H1 (cell line): ENCODE data around the gene COLEC12. TPM values are rescaled to one million over a fixed set of nuclear protein-coding genes. Genes with fewer than 3 reads are reported as not detected.

Experiments used
- CTCF ChIA-PET: fragments of 300-600 bp; sonication (Branson Sonifier 250); formaldehyde crosslinking; loops from one replicate; lab custom pipeline; 2021; ENCODE audit not compliant: partially characterized antibody; lab: Charles Lee
- POLR2A ChIA-PET: fragments of 300-600 bp; sonication (Branson Sonifier 250); formaldehyde crosslinking; loops from one replicate; lab custom pipeline; 2021; ENCODE audit warnings: inconsistent platforms; ENCODE audit not compliant: partially characterized antibody; lab: Charles Lee
- DNase-seq, 2 experiments: peaks; one replicate each; pipeline versions ENCODE4 v3.0.0 to v3.0.0-alpha.2; 2010 to 2022; ENCODE audit warnings: low spot score in 2 of 2, low read depth in 1 of 2, mixed read lengths in 1 of 2
- FAIRE-seq: peaks from 2 replicates; lab custom pipeline; 2011; peaks lifted over from hg19 to GRCh38; lab: Jason Lieb, UNC
- H2AFZ ChIP-seq: 2 replicates; pipeline ENCODE4 v1.8.1; 2012; ENCODE audit warnings: low read length, inconsistent platforms
- H2AK5ac ChIP-seq: 2 replicates; pipeline ENCODE4 v1.6.1; 2013; ENCODE audit warnings: low read depth, low read length
- H2BK120ac ChIP-seq: replicated peaks from 2 replicates; pipeline ENCODE3; 2013; ENCODE audit warnings: low read depth, low read length, inconsistent platforms
- H2BK12ac ChIP-seq: 2 replicates; pipeline ENCODE4 v1.6.1; 2013; ENCODE audit warnings: low read depth, low read length
- H2BK15ac ChIP-seq: 2 replicates; pipeline ENCODE4 v1.6.1; 2013; ENCODE audit warnings: low read length
- H2BK20ac ChIP-seq: 2 replicates; pipeline ENCODE4 v1.6.1; 2013; ENCODE audit warnings: low read length
- H2BK5ac ChIP-seq: 2 replicates; pipeline ENCODE4 v1.6.1; 2013; ENCODE audit warnings: low read depth, low read length
- H3K14ac ChIP-seq: 2 replicates; pipeline ENCODE4 v1.6.1; 2013; ENCODE audit warnings: inconsistent platforms; ENCODE audit not compliant: insufficient read length
- H3K18ac ChIP-seq: 2 replicates; pipeline ENCODE4 v1.6.1; 2013; ENCODE audit warnings: low read length; ENCODE audit errors: extremely low read depth
- H3K23ac ChIP-seq: 2 replicates; pipeline ENCODE4 v1.6.1; 2013; ENCODE audit warnings: inconsistent platforms; ENCODE audit not compliant: insufficient read length
- H3K23me2 ChIP-seq: 2 replicates; pipeline ENCODE4 v1.6.1; 2013; ENCODE audit warnings: low read depth, low read length
- H3K27ac ChIP-seq: 2 replicates; pipeline ENCODE4 v1.6.1; 2011; ENCODE audit warnings: low read depth, low read length, inconsistent platforms
- H3K27me3 ChIP-seq, 4 experiments: replicated peaks in 1 of 4; 1 replicate in 1 of 4; 2 replicates in 3 of 4; pipeline versions ENCODE4 v1.6.1 to v1.8.1; 2011 to 2013; ENCODE audit warnings: low read length in 3 of 4, mild to moderate bottlenecking in 3 of 4, inconsistent platforms in 2 of 4, mixed read lengths in 2 of 4, moderate library complexity in 1 of 4; ENCODE audit not compliant: control insufficient read depth in 3 of 4, insufficient read depth in 3 of 4; ENCODE audit errors: extremely low read depth in 1 of 4
- H3K36me3 ChIP-seq, 4 experiments: 2 replicates each; pipeline versions ENCODE4 v1.6.1 to v1.8.1; 2011 to 2013; ENCODE audit warnings: mild to moderate bottlenecking in 4 of 4, low read length in 3 of 4, moderate library complexity in 2 of 4, control low read depth in 1 of 4, inconsistent platforms in 1 of 4; ENCODE audit not compliant: insufficient read depth in 4 of 4, control insufficient read depth in 2 of 4
- H3K4ac ChIP-seq: replicated peaks from 2 replicates; pipeline ENCODE3; 2013; ENCODE audit warnings: low read length, low read depth, mixed read lengths, inconsistent platforms; ENCODE audit not compliant: insufficient read length
- H3K4me1 ChIP-seq, 4 experiments: replicated peaks in 1 of 4; 1 replicate in 1 of 4; 2 replicates in 3 of 4; pipeline versions ENCODE4 v1.6.1 to v1.8.1; 2011 to 2013; ENCODE audit warnings: low read length in 3 of 4, inconsistent platforms in 2 of 4, mixed read lengths in 1 of 4; ENCODE audit not compliant: insufficient read depth in 4 of 4, control insufficient read depth in 3 of 4
- H3K4me2 ChIP-seq, 2 experiments: 2 replicates each; pipeline versions ENCODE4 v1.6.1 to v1.8.1; 2011 to 2013; ENCODE audit warnings: low read depth in 2 of 2, low read length in 2 of 2, control low read depth in 1 of 2, inconsistent platforms in 1 of 2, mild to moderate bottlenecking in 1 of 2; ENCODE audit not compliant: insufficient read depth in 1 of 2
- H3K4me3 ChIP-seq, 4 experiments: fragments of 200-600, 300-600 bp in 1 of 4; sonication (generic), shearing (Covaris generic), sonication (Bioruptor Twin) in 1 of 4; 2 replicates each; pipeline versions ENCODE4 v1.5.1 to v1.8.1; 2011 to 2016; ENCODE audit warnings: low read length in 4 of 4, low read depth in 3 of 4, control low read depth in 2 of 4, inconsistent platforms in 2 of 4, mild to moderate bottlenecking in 2 of 4, mixed read lengths in 1 of 4, moderate library complexity in 1 of 4; ENCODE audit not compliant: insufficient read depth in 2 of 4; ENCODE audit errors: extremely low read depth in 1 of 4
- H3K56ac ChIP-seq: replicated peaks from 2 replicates; pipeline ENCODE3; 2013; ENCODE audit warnings: low read depth, mild to moderate bottlenecking, mixed read lengths, low read length, inconsistent platforms; ENCODE audit not compliant: insufficient read length
- H3K79me1 ChIP-seq: 2 replicates; pipeline ENCODE4 v1.6.1; 2013; ENCODE audit warnings: low read depth, low read length, control low read depth
- H3K79me2 ChIP-seq, 2 experiments: 2 replicates each; pipeline versions ENCODE4 v1.6.1 to v1.8.1; 2012 to 2013; ENCODE audit warnings: low read length in 2 of 2, mild to moderate bottlenecking in 2 of 2, inconsistent platforms in 1 of 2; ENCODE audit not compliant: insufficient read depth in 2 of 2, control insufficient read depth in 1 of 2
- H3K9ac ChIP-seq, 4 experiments: replicated peaks in 1 of 4; 1 replicate in 1 of 4; 2 replicates in 3 of 4; pipeline versions ENCODE4 v1.6.1 to v1.8.1; 2011 to 2013; ENCODE audit warnings: low read depth in 3 of 4, low read length in 3 of 4, control low read depth in 2 of 4, mild to moderate bottlenecking in 2 of 4, moderate library complexity in 2 of 4, inconsistent platforms in 1 of 4; ENCODE audit errors: extremely low read depth in 1 of 4
- H3K9me3 ChIP-seq, 2 experiments: 2 replicates each; pipeline versions ENCODE4 v1.6.1 to v1.8.1; 2012 to 2013; ENCODE audit warnings: mild to moderate bottlenecking in 2 of 2, moderate library complexity in 2 of 2, control low read depth in 1 of 2, inconsistent platforms in 1 of 2, low read depth in 1 of 2, low read length in 1 of 2, mixed read lengths in 1 of 2; ENCODE audit not compliant: insufficient read depth in 2 of 2
- H4K20me1 ChIP-seq, 2 experiments: replicated peaks in 1 of 2; 2 replicates each; pipeline versions ENCODE3 to v1.8.1; 2011 to 2013; ENCODE audit warnings: inconsistent platforms in 2 of 2, low read length in 2 of 2, mild to moderate bottlenecking in 1 of 2; ENCODE audit not compliant: insufficient read depth in 2 of 2, control insufficient read depth in 1 of 2
- H4K5ac ChIP-seq: 2 replicates; pipeline ENCODE4 v1.6.1; 2013; ENCODE audit warnings: low read length, low read depth, mixed read lengths, inconsistent platforms; ENCODE audit not compliant: insufficient read length
- H4K8ac ChIP-seq: 2 replicates; pipeline ENCODE4 v1.8.0; 2013; ENCODE audit warnings: mild to moderate bottlenecking, moderate library complexity, low read length, inconsistent platforms; ENCODE audit not compliant: insufficient read depth; ENCODE audit errors: extremely low read depth
- H4K91ac ChIP-seq: replicated peaks from 2 replicates; pipeline ENCODE3; 2013; ENCODE audit warnings: low read length, mixed read lengths, inconsistent platforms; ENCODE audit not compliant: insufficient read length
- HDAC6 ChIP-seq: IDR thresholded peaks from one replicate; pipeline ENCODE4 v1.7.1; 2012; ENCODE audit warnings: low read depth, mild to moderate bottlenecking, inconsistent platforms, low read length, moderate library complexity
- SP2 ChIP-seq: IDR thresholded peaks from 2 replicates; pipeline ENCODE4 v1.6.1; 2012; ENCODE audit warnings: mild to moderate bottlenecking, low read length, inconsistent platforms
- WGBS, 2 experiments: shearing (Covaris generic) in 1 of 2; methylation state at CpG; one replicate each; pipeline versions ENCODE4 v1.1.6 to v1.1.7; 2013 to 2015; ENCODE audit warnings: low lambda C conversion rate in 2 of 2, mixed read lengths in 2 of 2, inconsistent platforms in 1 of 2, low coverage in 1 of 2, missing lambda C conversion rate in 1 of 2; ENCODE audit not compliant: insufficient replicate concordance in 2 of 2, insufficient coverage in 1 of 2, insufficient read length in 1 of 2; ENCODE audit errors: extremely low coverage in 1 of 2, missing lambda C conversion rate in 1 of 2; 5-methylcytosine and 5-hydroxymethylcytosine counted together
- polyA plus RNA-seq, 7 experiments: library from polyadenylated mRNA; depleted of rRNA in 3 of 7; stranded (reverse) in 5 of 7; unstranded in 2 of 7; fragments of >200 nt in 5 of 7; fragments of 200-250 nt in 2 of 7; gene quantifications; 1 replicate in 5 of 7; 2 replicates in 1 of 7; 4 replicates in 1 of 7; pipeline versions ENCODE4 v1.2.1 to v1.2.3, GENCODE V29; 2011 to 2013; ENCODE audit warnings: missing spikeins in 2 of 7, mixed read lengths in 2 of 7
- total RNA-seq: library from RNA; stranded (reverse); fragmentation: NEBNext Ultra II Directional; extraction: Animal tissue kit (Norgen Biotek cat#: 25700); gene quantifications from 2 replicates; pipeline ENCODE4 v1.2.1, GENCODE V29; 2021

Gene COLEC12
- total and polyA plus RNA-seq, 2 of the 8 experiments (the other 6 are each of a cell fraction or from before 2014, with no cell fraction given) = 0.44 to 2.3 TPM

GRCh38 chr18:334575-335132, 165.8 kb downstream of the COLEC12 start:
- no peak overlapping the region for H3K27ac ChIP-seq
- H2BK12ac ChIP-seq = no peak overlapping the region
- H3K27me3 ChIP-seq = no peaks in the 10 kb centered on the region
- H3K18ac ChIP-seq = no peak overlapping the region
- H4K5ac ChIP-seq = no peak overlapping the region
- H3K79me1 ChIP-seq = no peaks in the 10 kb centered on the region
- CTCF ChIA-PET = interaction anchor here (0.6 kb wide), 1 partner anchor 497 kb away, joined by 3 read pairs; no protein-coding TSS in a partner anchor
- no peak overlapping the region for H2BK20ac ChIP-seq
- FAIRE-seq (no peak), DNase-seq (no peak)
- H3K9me3 ChIP-seq = no peaks in the 10 kb centered on the region
- H3K4me1 ChIP-seq = no peaks in the 10 kb centered on the region
- no peaks in the 10 kb centered on the region for H4K20me1 ChIP-seq
- H2AK5ac ChIP-seq = no peak overlapping the region
- no peak overlapping the region for H3K4ac ChIP-seq
- no peak overlapping the region for H4K91ac ChIP-seq
- H2BK15ac ChIP-seq = no peak overlapping the region
- H3K23ac ChIP-seq = no peak overlapping the region
- no peak overlapping the region for H3K9ac ChIP-seq
- H2AFZ ChIP-seq = no peak overlapping the region
- no peak for TF ChIP-seq HDAC6
- TF ChIP-seq SP2 = no peak
- no peaks in the 10 kb centered on the region for H3K79me2 ChIP-seq
- H4K8ac ChIP-seq = no peak overlapping the region
- no peak overlapping the region for H3K56ac ChIP-seq
- H2BK120ac ChIP-seq = no peak overlapping the region
- POLR2A ChIA-PET = no interaction called here
- H3K4me3 ChIP-seq = no peak overlapping the region
- no peaks in the 10 kb centered on the region for H3K36me3 ChIP-seq
- H3K14ac ChIP-seq = no peak overlapping the region
- 88% methylated on average over 13 of the region's 15 CpGs; no CpG with 5 or more reads in 1 of the 2 experiments for WGBS, 2 experiments
- no peak overlapping the region for H2BK5ac ChIP-seq
- no peaks in the 10 kb centered on the region for H3K23me2 ChIP-seq
- no peak overlapping the region for H3K4me2 ChIP-seq
